Testis (tissue), 2 donors: ENCODE results near the gene PM20D1.

Source experiments
- CTCF ChIP-seq, 3 experiments: fragments of 450-650 bp in 2 of 3; fragments of 200-600 bp in 1 of 3; sonication (generic) in 1 of 3; IDR thresholded peaks; one replicate each; pipeline ENCODE4 v1.5.1; 2016 to 2019; ENCODE audit warnings: antibody characterized with exemption in 3 of 3, mild to moderate bottlenecking in 2 of 3, moderate library complexity in 1 of 3
- POLR2A ChIP-seq: fragments of 450-650 bp; IDR thresholded peaks from one replicate; pipeline ENCODE4 v1.6.1; 2017; ENCODE audit warnings: antibody characterized with exemption, mild to moderate bottlenecking, moderate library complexity

GRCh38 chr1:205879974-205880373, 30.0 kb upstream of the PM20D1 start:
- TF ChIP-seq CTCF (IDR thresholded peaks at IDR 0.05), result no peak
- no peak for TF ChIP-seq POLR2A
